Measurements from ENCODE around the gene REG4.

The REG4 gene

DNA sequence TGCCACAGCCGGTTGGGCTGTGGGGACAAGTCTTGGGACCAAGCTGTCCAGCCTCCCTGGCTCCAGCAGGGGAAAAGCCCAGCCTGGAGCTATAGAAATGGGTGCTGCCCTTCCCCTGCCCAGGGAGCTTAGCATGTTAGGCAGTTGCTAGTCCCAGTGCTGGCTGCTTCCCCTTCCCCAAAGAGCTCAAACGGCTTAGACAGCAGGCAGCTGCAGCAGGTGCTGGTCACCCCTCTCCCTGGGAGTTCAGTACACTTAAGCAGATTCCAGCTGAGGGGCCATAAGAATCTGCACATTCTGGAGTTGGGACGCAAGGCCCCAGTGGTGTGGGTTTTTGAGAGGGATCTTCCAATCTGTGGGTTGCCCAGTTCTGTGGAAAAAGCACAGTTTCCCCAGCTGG lies 11.1 kb upstream of the REG4 start:
- Histone ChIP-seq H3K36me3 (ENCODE audit: insufficient read depth) (no peaks in the 10 kb centered on the region), H2AFZ (ENCODE audit: low read depth) (no peak overlapping the region), H3K27me3 (ENCODE audit: insufficient read depth, low read depth) (no peaks in the 10 kb centered on the region), H3K27ac (no peak overlapping the region), H3K9ac (no peak overlapping the region), H4K20me1 (ENCODE audit: insufficient read depth) (no peaks in the 10 kb centered on the region), H3K4me1 (ENCODE audit: low read depth, poor library complexity, severe bottlenecking) (no peaks in the 10 kb centered on the region), H3K4me3 (IDR thresholded peaks at IDR 0.05; ENCODE audit: insufficient read depth, low read depth, low read length) (no peak overlapping the region), H3K4me2 (no peak overlapping the region), H3K79me2 (ENCODE audit: insufficient read depth, low read depth) (no peaks in the 10 kb centered on the region)
- TF ChIP-seq, protein P1, sequence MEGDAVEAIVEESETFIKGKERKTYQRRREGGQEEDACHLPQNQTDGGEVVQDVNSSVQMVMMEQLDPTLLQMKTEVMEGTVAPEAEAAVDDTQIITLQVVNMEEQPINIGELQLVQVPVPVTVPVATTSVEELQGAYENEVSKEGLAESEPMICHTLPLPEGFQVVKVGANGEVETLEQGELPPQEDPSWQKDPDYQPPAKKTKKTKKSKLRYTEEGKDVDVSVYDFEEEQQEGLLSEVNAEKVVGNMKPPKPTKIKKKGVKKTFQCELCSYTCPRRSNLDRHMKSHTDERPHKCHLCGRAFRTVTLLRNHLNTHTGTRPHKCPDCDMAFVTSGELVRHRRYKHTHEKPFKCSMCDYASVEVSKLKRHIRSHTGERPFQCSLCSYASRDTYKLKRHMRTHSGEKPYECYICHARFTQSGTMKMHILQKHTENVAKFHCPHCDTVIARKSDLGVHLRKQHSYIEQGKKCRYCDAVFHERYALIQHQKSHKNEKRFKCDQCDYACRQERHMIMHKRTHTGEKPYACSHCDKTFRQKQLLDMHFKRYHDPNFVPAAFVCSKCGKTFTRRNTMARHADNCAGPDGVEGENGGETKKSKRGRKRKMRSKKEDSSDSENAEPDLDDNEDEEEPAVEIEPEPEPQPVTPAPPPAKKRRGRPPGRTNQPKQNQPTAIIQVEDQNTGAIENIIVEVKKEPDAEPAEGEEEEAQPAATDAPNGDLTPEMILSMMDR (conservative IDR thresholded peaks at IDR 0.05; ENCODE audit: low read depth, low read length), result no peak

GRCh38 chr1:119818181-119818580 lies 6.9 kb upstream of the REG4 start:
- Histone ChIP-seq H3K36me3 (ENCODE audit: insufficient read depth) (no peaks in the 10 kb centered on the region), H3K4me3 (IDR thresholded peaks at IDR 0.05; ENCODE audit: insufficient read depth, low read depth, low read length) (no peak overlapping the region), H3K4me2 (no peak overlapping the region), H3K4me1 (ENCODE audit: low read depth, poor library complexity, severe bottlenecking) (no peaks in the 10 kb centered on the region), H3K79me2 (ENCODE audit: insufficient read depth, low read depth) (no peaks in the 10 kb centered on the region), H3K9ac (no peak overlapping the region), H2AFZ (ENCODE audit: low read depth) (no peak overlapping the region), H3K27me3 (ENCODE audit: insufficient read depth, low read depth) (no peaks in the 10 kb centered on the region), H4K20me1 (ENCODE audit: insufficient read depth) (no peaks in the 10 kb centered on the region), H3K27ac (no peak overlapping the region)
- TF ChIP-seq, protein P1 (conservative IDR thresholded peaks at IDR 0.05; ENCODE audit: low read depth, low read length), result no peak

DNA sequence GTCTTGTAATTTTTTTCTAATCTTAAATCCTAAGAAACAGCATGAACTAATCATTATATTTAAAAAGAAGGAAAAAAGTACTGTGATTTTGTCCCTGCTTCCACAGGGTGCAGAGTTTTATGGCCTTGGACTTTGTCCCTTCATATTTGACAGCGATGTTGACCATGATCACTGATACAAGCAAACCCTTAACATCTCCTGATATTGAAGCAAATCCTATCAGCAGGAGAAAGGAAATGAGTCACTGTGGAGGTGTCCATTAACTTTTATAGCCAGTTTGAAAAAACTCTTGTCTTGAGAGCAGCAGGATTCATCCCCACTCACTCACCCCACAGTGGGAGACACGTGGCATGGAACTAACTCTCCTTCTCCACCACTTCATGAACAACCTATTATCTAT lies 5.1 kb upstream of the REG4 start:
- Histone ChIP-seq H3K27me3 (ENCODE audit: insufficient read depth, low read depth) (no peaks in the 10 kb centered on the region), H2AFZ (ENCODE audit: low read depth) (no peak overlapping the region), H3K4me1 (ENCODE audit: low read depth, poor library complexity, severe bottlenecking) (no peaks in the 10 kb centered on the region), H3K4me2 (no peak overlapping the region), H3K36me3 (ENCODE audit: insufficient read depth) (no peaks in the 10 kb centered on the region), H3K4me3 (IDR thresholded peaks at IDR 0.05; ENCODE audit: insufficient read depth, low read depth, low read length) (no peak overlapping the region), H3K79me2 (ENCODE audit: insufficient read depth, low read depth) (no peaks in the 10 kb centered on the region), H3K9ac (no peak overlapping the region), H3K27ac (no peak overlapping the region), H4K20me1 (ENCODE audit: insufficient read depth) (no peaks in the 10 kb centered on the region)
- TF ChIP-seq, protein P1 (conservative IDR thresholded peaks at IDR 0.05; ENCODE audit: low read depth, low read length), result no peak

DNA sequence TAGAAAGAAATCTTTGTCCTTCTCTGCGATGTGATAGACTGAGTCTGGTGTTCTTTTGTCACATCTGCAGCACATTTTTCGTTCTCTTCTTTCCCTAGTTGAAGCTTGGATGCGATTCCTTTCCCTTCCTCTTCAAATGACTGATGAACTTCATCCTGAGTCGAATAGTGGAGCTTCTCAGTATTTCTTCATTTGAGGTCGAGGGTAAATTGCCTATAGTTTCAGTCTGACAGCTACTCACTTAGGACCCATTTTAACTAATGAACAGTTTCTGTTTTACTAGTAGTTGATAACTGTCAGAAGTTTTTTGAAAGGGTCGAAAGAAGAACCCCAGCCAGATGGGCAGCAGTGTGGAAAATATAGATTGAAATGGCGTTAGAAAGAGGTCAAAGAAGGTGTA lies 4.7 kb upstream of the REG4 start:
- TF ChIP-seq, protein P1 (conservative IDR thresholded peaks at IDR 0.05; ENCODE audit: low read depth, low read length), result no peak
- Histone ChIP-seq H3K36me3 (ENCODE audit: insufficient read depth) (no peaks in the 10 kb centered on the region), H2AFZ (ENCODE audit: low read depth) (no peak overlapping the region), H3K4me3 (IDR thresholded peaks at IDR 0.05; ENCODE audit: insufficient read depth, low read depth, low read length) (no peak overlapping the region), H3K79me2 (ENCODE audit: insufficient read depth, low read depth) (no peaks in the 10 kb centered on the region), H3K4me1 (ENCODE audit: low read depth, poor library complexity, severe bottlenecking) (no peaks in the 10 kb centered on the region), H3K27ac (no peak overlapping the region), H3K27me3 (ENCODE audit: insufficient read depth, low read depth) (no peaks in the 10 kb centered on the region), H3K9ac (no peak overlapping the region), H3K4me2 (no peak overlapping the region), H4K20me1 (ENCODE audit: insufficient read depth) (no peaks in the 10 kb centered on the region)

GRCh38 chr1:119815361-119815760 lies 4.1 kb upstream of the REG4 start:
- no peaks in the 10 kb centered on the region for H3K36me3 ChIP-seq (ENCODE audit: insufficient read depth)
- H3K4me2 ChIP-seq, result no peak overlapping the region
- no peak overlapping the region for H2AFZ ChIP-seq (ENCODE audit: low read depth)
- H3K9ac ChIP-seq, result no peak overlapping the region
- no peaks in the 10 kb centered on the region for H3K79me2 ChIP-seq (ENCODE audit: insufficient read depth, low read depth)
- no peak overlapping the region for H3K4me3 ChIP-seq (IDR thresholded peaks at IDR 0.05; ENCODE audit: insufficient read depth, low read depth, low read length)
- no peaks in the 10 kb centered on the region for H3K27me3 ChIP-seq (ENCODE audit: insufficient read depth, low read depth)
- no peaks in the 10 kb centered on the region for H4K20me1 ChIP-seq (ENCODE audit: insufficient read depth)
- H3K4me1 ChIP-seq (ENCODE audit: low read depth, poor library complexity, severe bottlenecking), result no peaks in the 10 kb centered on the region
- no peak overlapping the region for H3K27ac ChIP-seq
- TF ChIP-seq, protein P1 (conservative IDR thresholded peaks at IDR 0.05; ENCODE audit: low read depth, low read length), result no peak

All from KMS-11 (cell line).